HepG2 (cell line): ENCODE results near the gene KLHDC4. TPM values are rescaled to one million over a fixed set of nuclear protein-coding genes. Genes with fewer than 3 reads are reported as not detected.

ENCODE experiments used
- ATAC-seq: fragments of 200-7000 bp; cut with Tn5 transposase; 3 replicates; pipeline ENCODE4 v1.9.1; 2020; ENCODE audit warnings: mild to moderate bottlenecking, moderate library complexity
- BruUV-seq: library from RNA; stranded (reverse); fragments of 400-500 nt; replicated peaks from 2 replicates; lab custom pipeline; 2021; lab: Mats Ljungman, UMichigan
- CTCF ChIA-PET: fragments of 300-600 bp; formaldehyde crosslinking; extraction: SDS; loops from one replicate; lab custom pipeline; 2021; ENCODE audit warnings: low total read pairs, inconsistent platforms, low intra/inter-chr PET ratio; lab: Yijun Ruan, JAX
- POLR2A ChIA-PET: fragments of 350-600 bp; sonication (Branson Sonifier 250); formaldehyde crosslinking; loops from one replicate; lab custom pipeline; 2020; ENCODE audit warnings: antibody characterized with exemption, inconsistent platforms; lab: Yijun Ruan, JAX
- DNase-seq: peaks from one replicate; pipeline ENCODE4 v3.0.0-alpha.2; 2015; ENCODE audit warnings: low spot score
- FAIRE-seq: peaks from 3 replicates; lab custom pipeline; 2011; peaks lifted over from hg19 to GRCh38; lab: Jason Lieb, UNC
- H2AFZ ChIP-seq: one replicate; pipeline ENCODE4 v1.6.1; 2011; ENCODE audit warnings: low read length, inconsistent platforms
- H3K27ac ChIP-seq: fragments of 300-600 bp; 3 replicates; pipeline ENCODE4 v1.8.0; 2011; ENCODE audit warnings: mixed run types, mild to moderate bottlenecking, mixed read lengths, low read length, inconsistent platforms; ENCODE audit not compliant: insufficient read depth; ENCODE audit errors: extremely low read length
- H3K27me3 ChIP-seq, 2 experiments: fragments of 200-600 bp in 1 of 2; 2 replicates in 1 of 2; 3 replicates in 1 of 2; pipeline versions ENCODE4 v1.6.0 to v1.8.0; 2011; ENCODE audit warnings: low read length in 2 of 2, mild to moderate bottlenecking in 2 of 2, moderate library complexity in 2 of 2, inconsistent platforms in 1 of 2; ENCODE audit not compliant: insufficient read depth in 2 of 2, control insufficient read depth in 1 of 2
- H3K36me3 ChIP-seq, 2 experiments: fragments of 200-600 bp in 1 of 2; replicated peaks in 1 of 2; 2 replicates in 1 of 2; 3 replicates in 1 of 2; pipeline versions ENCODE4 v1.5.1 to v1.8.0; 2011; ENCODE audit warnings: low read length in 2 of 2, inconsistent platforms in 1 of 2; ENCODE audit not compliant: insufficient read depth in 2 of 2, control insufficient read depth in 1 of 2
- H3K4me1 ChIP-seq: 2 replicates; pipeline ENCODE4 v1.5.1; 2012; ENCODE audit warnings: low read length, inconsistent platforms; ENCODE audit not compliant: insufficient read depth
- H3K4me2 ChIP-seq: 2 replicates; pipeline ENCODE4 v1.6.0; 2011; ENCODE audit warnings: low read depth, low read length, inconsistent platforms
- H3K4me3 ChIP-seq, 3 experiments: fragments of 200-600 bp in 1 of 3; sonication (generic), shearing (Covaris generic) in 1 of 3; replicated peaks in 1 of 3; 2 replicates each; pipeline ENCODE4 v1.5.1; 2011 to 2016; ENCODE audit warnings: low read length in 3 of 3, inconsistent platforms in 2 of 3, low read depth in 2 of 3, mild to moderate bottlenecking in 2 of 3, control low read depth in 1 of 3, mixed read lengths in 1 of 3; ENCODE audit not compliant: insufficient read depth in 1 of 3
- H3K79me2 ChIP-seq: one replicate; pipeline ENCODE4 v1.6.1; 2011; ENCODE audit warnings: low read length, inconsistent platforms; ENCODE audit not compliant: insufficient read depth
- H3K9ac ChIP-seq: 2 replicates; pipeline ENCODE4 v1.6.0; 2011; ENCODE audit warnings: mild to moderate bottlenecking, low read depth, low read length, inconsistent platforms; ENCODE audit not compliant: insufficient read depth
- H3K9me3 ChIP-seq: 2 replicates; pipeline ENCODE4 v1.5.1; 2012; ENCODE audit warnings: mild to moderate bottlenecking, low read length
- H4K20me1 ChIP-seq: 2 replicates; pipeline ENCODE4 v1.6.0; 2011; ENCODE audit warnings: inconsistent platforms, mild to moderate bottlenecking, low read length, moderate library complexity; ENCODE audit not compliant: insufficient read depth
- ATF7 ChIP-seq, 2 experiments: fragments of 450-650 bp in 1 of 2; sonication (generic) in 1 of 2; formaldehyde crosslinking in 1 of 2; IDR thresholded peaks; 2 replicates each; pipeline versions ENCODE4 v1.4.0 to v1.6.1; 2016 to 2020; ENCODE audit warnings: antibody characterized with exemption in 1 of 2, mild to moderate bottlenecking in 1 of 2, missing genetic modification reagents in 1 of 2
- CENPX ChIP-seq: sonication (generic); formaldehyde crosslinking; IDR thresholded peaks from 2 replicates; pipeline ENCODE4 v1.9.0; 2021; ENCODE audit warnings: mild to moderate bottlenecking, missing genetic modification reagents, moderate library complexity
- E2F1 ChIP-seq: sonication (generic); formaldehyde crosslinking; IDR thresholded peaks from 2 replicates; pipeline ENCODE4 v1.5.0; 2020; ENCODE audit warnings: missing genetic modification reagents
- ETV5 ChIP-seq: IDR thresholded peaks from 2 replicates; pipeline ENCODE4 v1.6.1; 2018; ENCODE audit warnings: missing biosample characterization, missing genetic modification reagents, inconsistent platforms, borderline replicate concordance
- KDM5A ChIP-seq: fragments of 200-600 bp; sonication (generic); IDR thresholded peaks from 2 replicates; pipeline ENCODE4 v1.7.0; 2018; ENCODE audit warnings: antibody characterized with exemption, mild to moderate bottlenecking, low read length, borderline replicate concordance
- NR2F6 ChIP-seq, 2 experiments: IDR thresholded peaks; 2 replicates each; pipeline ENCODE4 v1.6.1; 2016; ENCODE audit warnings: antibody characterized with exemption in 1 of 2, mild to moderate bottlenecking in 1 of 2
- SALL2 ChIP-seq: sonication (generic); formaldehyde crosslinking; IDR thresholded peaks from 2 replicates; pipeline ENCODE4 v1.8.1; 2023; ENCODE audit warnings: mild to moderate bottlenecking, missing genetic modification reagents, inconsistent platforms
- STAT5B ChIP-seq: sonication (generic); formaldehyde crosslinking; IDR thresholded peaks from 2 replicates; pipeline ENCODE4 v1.4.0; 2020; ENCODE audit warnings: missing genetic modification reagents
- U2AF1 ChIP-seq: fragments of 200-400 bp; formaldehyde crosslinking; optimal IDR thresholded peaks from 2 replicates; pipeline ENCODE3; 2017; ENCODE audit warnings: mild to moderate bottlenecking, low read depth, low read length
- ZBTB38 ChIP-seq: sonication (generic); formaldehyde crosslinking; IDR thresholded peaks from 2 replicates; pipeline ENCODE4 v1.5.1; 2020; ENCODE audit warnings: mild to moderate bottlenecking, missing genetic modification reagents
- ZFP82 ChIP-seq: sonication (generic); formaldehyde crosslinking; IDR thresholded peaks from 2 replicates; pipeline ENCODE4 v1.5.1; 2020; ENCODE audit warnings: mild to moderate bottlenecking, missing genetic modification reagents, borderline replicate concordance
- ZNF282 ChIP-seq: fragments of 450-650 bp; IDR thresholded peaks from 2 replicates; pipeline ENCODE4 v1.6.1; 2018; ENCODE audit not compliant: partially characterized antibody
- ZNF432 ChIP-seq: sonication (generic); formaldehyde crosslinking; IDR thresholded peaks from 2 replicates; pipeline ENCODE4 v1.5.0; 2020; ENCODE audit warnings: missing genetic modification reagents, mild to moderate bottlenecking, borderline replicate concordance
- ZNF501 ChIP-seq: sonication (generic); formaldehyde crosslinking; IDR thresholded peaks from 2 replicates; pipeline ENCODE4 v1.5.1; 2020; ENCODE audit warnings: mild to moderate bottlenecking, moderate library complexity, missing genetic modification reagents
- ZNF607 ChIP-seq: sonication (generic); formaldehyde crosslinking; IDR thresholded peaks from 2 replicates; pipeline ENCODE4 v1.5.1; 2020; ENCODE audit warnings: missing genetic modification reagents, mild to moderate bottlenecking, borderline replicate concordance
- ZNF747 ChIP-seq: sonication (generic); formaldehyde crosslinking; IDR thresholded peaks from 2 replicates; pipeline ENCODE4 v1.8.1; 2023; ENCODE audit warnings: missing genetic modification reagents, mild to moderate bottlenecking, borderline replicate concordance
- WGBS: methylation state at CpG from one replicate; pipeline ENCODE4 v1.1.6; 2017; ENCODE audit warnings: low lambda C conversion rate; 5-methylcytosine and 5-hydroxymethylcytosine counted together
- in situ Hi-C: cut with HindIII; loops from 2 replicates; pipeline ENCODE4 v1.10.0; 2017; ENCODE audit warnings: low pct_unique_long_range_greater_than_20kb; ENCODE audit not compliant: extremely low pct_ligation_motif_present
- intact Hi-C: fragments of 100-400 bp; cut with micrococcal nuclease; formaldehyde crosslinking; loops from one replicate; pipeline ENCODE4 v1.10.0; 2022; ENCODE audit not compliant: unreplicated experiment
- polyA plus RNA-seq, 8 experiments: library from polyadenylated mRNA; depleted of rRNA in 3 of 8; stranded (reverse) in 7 of 8; unstranded in 1 of 8; fragments of >200 nt; fragmentation: Illumina TruSeq in 4 of 8; extraction: Trizol in 4 of 8; gene quantifications; 2 replicates each; pipeline versions ENCODE4 v1.2.1 to v1.2.3, GENCODE V29; 2011 to 2016; ENCODE audit warnings: low read depth in 4 of 8, missing spikeins in 1 of 8, mixed read lengths in 1 of 8; ENCODE audit not compliant: insufficient read depth in 1 of 8
- total RNA-seq, 5 experiments: library from RNA; depleted of rRNA; stranded (reverse); fragments of >200 nt; fragmentation: Illumina TruSeq; extraction: Trizol; gene quantifications; 2 replicates each; pipeline ENCODE4 v1.2.3, GENCODE V29; 2016; ENCODE audit warnings: low read depth in 1 of 5
- TF ChIP-seq, protein P1 (sequence below): sonication (generic); formaldehyde crosslinking; conservative IDR thresholded peaks from 2 replicates; pipeline ENCODE4 v1.8.0; 2022; ENCODE audit warnings: missing genetic modification reagents

Gene KLHDC4
- total and polyA plus RNA-seq, 2 of the 13 experiments (the other 11 are each of a cell fraction or from before 2014, with no cell fraction given) = 18.7 to 31.8 TPM

DNA sequence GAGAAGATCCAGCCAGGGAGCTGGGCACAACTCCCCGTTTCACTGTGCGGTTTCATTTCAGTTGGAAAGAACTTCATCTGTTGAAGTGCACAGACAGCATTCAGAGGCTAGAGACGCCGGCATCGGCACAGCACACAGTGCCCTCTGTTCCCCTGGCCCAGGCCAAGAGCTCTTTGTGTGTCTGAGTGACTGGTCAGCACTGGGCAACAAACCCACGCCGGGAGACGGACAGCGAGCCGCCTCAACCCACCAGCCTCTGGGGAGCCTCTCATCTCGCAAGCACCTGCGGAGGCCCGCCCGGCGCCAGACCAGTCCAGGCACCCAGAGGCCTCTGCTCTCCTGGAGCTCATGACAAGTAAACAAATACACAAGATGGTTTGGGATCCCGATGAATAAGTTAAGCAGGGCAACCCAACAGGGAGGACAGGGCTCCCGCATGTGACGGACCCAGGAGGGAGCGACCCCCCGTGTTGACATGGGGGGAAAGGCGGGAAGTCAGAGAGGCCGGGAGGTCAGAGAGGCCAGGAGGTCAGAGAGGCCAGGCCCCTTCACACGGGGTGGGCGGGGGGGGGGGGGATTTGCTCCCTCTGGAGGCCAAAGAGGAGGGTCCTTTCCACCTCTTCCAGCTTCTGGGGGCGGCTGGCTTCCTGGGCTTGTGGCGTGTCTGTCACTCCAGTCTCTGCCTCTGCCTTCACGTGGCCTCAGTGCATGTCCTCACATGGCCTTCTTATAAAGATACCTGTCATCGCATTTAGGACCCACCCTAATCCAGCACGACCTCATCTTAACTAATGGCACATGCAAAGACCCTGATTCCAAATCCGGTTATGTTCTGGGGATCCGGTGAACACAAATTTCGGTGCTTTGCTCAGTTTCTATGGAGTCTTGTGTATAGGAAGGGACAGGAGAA, 25.8 kb upstream of the KLHDC4 start:
- Histone ChIP-seq H3K27me3 (no peaks in the 10 kb centered on the region), H2AFZ (no peak overlapping the region), H3K4me2 (no peak overlapping the region), H3K4me1 (peaks cover 70% of the 10 kb centered on the region), H3K36me3 (no peaks in the 10 kb centered on the region), H3K79me2 (no peaks in the 10 kb centered on the region), H3K9me3 (no peaks in the 10 kb centered on the region), H3K4me3 (no peak overlapping the region), H4K20me1 (no peaks in the 10 kb centered on the region), H3K9ac (peak overlapping the region; percentile 32; the same call in 1 of the 2 replicates), H3K27ac (peak overlapping the region; percentile 88)
- ChIA-PET POLR2A (interaction anchor here (0.6 to 6.2 kb wide), 9 partner anchors 11 to 79 kb away, joined by 4 to 228 read pairs (median 17); partner anchors contain the start of genes KLHDC4 and SLC7A5), CTCF (no interaction called here)
- no peak for FAIRE-seq
- intact Hi-C loops = no loop called here
- 75% methylated on average over 26 of the region's 32 CpGs for WGBS
- BruUV-seq = no TSS peak
- DNase-seq = no peak
- 0 out of 3 replicates have a peak, but pooled peaks have one; percentile 5 for ATAC-seq
- in situ Hi-C loops = no loop called here
- TF ChIP-seq ZNF747 (CRISPR knock-in tag) (no peak), ZNF432 (no peak), E2F1 (CRISPR knock-in tag) (no peak), U2AF1 (no peak), ZFP82 (0 out of 2 replicates have a peak, but pooled peaks have one; percentile 34), CENPX (CRISPR knock-in tag) (no peak), ETV5 (no peak), NR2F6 (IDR thresholded peaks at IDR 0.05) (peak; percentile 57; the same call in 1 of the 2 replicates), NR2F6 (CRISPR knock-in tag; IDR thresholded peaks at IDR 0.05) (peak; percentile 46; the same call in 1 of the 2 replicates), ZBTB38 (CRISPR knock-in tag) (0 out of 2 replicates have a peak, but pooled peaks have one; percentile 41), SALL2 (no peak), ZNF282 (no peak), KDM5A (no peak), ZNF501 (CRISPR knock-in tag) (0 out of 2 replicates have a peak, but pooled peaks have one; percentile 12), STAT5B (CRISPR knock-in tag) (no peak), ZNF607 (CRISPR knock-in tag) (no peak), ATF7 (IDR thresholded peaks at IDR 0.05) (0 out of 2 replicates have a peak, but pooled peaks have one; percentile 34), ATF7 (CRISPR knock-in tag; IDR thresholded peaks at IDR 0.05) (no peak)
- TF ChIP-seq, protein P1, sequence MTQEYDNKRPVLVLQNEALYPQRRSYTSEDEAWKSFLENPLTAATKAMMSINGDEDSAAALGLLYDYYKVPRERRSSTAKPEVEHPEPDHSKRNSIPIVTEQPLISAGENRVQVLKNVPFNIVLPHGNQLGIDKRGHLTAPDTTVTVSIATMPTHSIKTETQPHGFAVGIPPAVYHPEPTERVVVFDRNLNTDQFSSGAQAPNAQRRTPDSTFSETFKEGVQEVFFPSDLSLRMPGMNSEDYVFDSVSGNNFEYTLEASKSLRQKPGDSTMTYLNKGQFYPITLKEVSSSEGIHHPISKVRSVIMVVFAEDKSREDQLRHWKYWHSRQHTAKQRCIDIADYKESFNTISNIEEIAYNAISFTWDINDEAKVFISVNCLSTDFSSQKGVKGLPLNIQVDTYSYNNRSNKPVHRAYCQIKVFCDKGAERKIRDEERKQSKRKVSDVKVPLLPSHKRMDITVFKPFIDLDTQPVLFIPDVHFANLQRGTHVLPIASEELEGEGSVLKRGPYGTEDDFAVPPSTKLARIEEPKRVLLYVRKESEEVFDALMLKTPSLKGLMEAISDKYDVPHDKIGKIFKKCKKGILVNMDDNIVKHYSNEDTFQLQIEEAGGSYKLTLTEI (CRISPR knock-in tag) = no peak
